ENCODE measurements around the gene MKS1. TPM values are rescaled to one million over a fixed set of nuclear protein-coding genes. Genes with fewer than 3 reads are reported as not detected.

MKS1 gene
- total RNA-seq, 3 donors from 2014 or later: 8.0 to 21.1 (median 15.1) TPM

GRCh38 chr17:58228679-58229078 is 9.6 kb upstream of the MKS1 start:
- Histone ChIP-seq H3K4me3 (no peak overlapping the region), H3K4me1 (no peaks in the 10 kb centered on the region), H3K27me3 (peaks cover 0 to 3% of the 10 kb centered on the region in 2 donors), H3K9me3 (no peaks in the 10 kb centered on the region), H3K36me3 (no peaks in the 10 kb centered on the region), H3K27ac (no peak overlapping the region)
- TF ChIP-seq POLR2AphosphoS5 (IDR thresholded peaks at IDR 0.05) (no peak), CTCF (IDR thresholded peaks at IDR 0.05) (no peak), POLR2A (IDR thresholded peaks at IDR 0.05) (no peak)
- no peak for DNase-seq (ENCODE audit: low spot score in 2 of 2)
- intact Hi-C loops (cut with DNase I; ENCODE audit: low total_unique reads): no loop called here

GRCh38 chr17:58227733-58228132 is 8.7 kb upstream of the MKS1 start:
- H3K4me3 ChIP-seq: no peak overlapping the region
- peaks cover 0 to 3% of the 10 kb centered on the region in 2 donors for H3K27me3 ChIP-seq
- intact Hi-C loops (cut with DNase I; ENCODE audit: low total_unique reads): no loop called here
- no peak overlapping the region for H3K27ac ChIP-seq
- H3K9me3 ChIP-seq: no peaks in the 10 kb centered on the region
- TF ChIP-seq POLR2A (IDR thresholded peaks at IDR 0.05) (no peak), POLR2AphosphoS5 (IDR thresholded peaks at IDR 0.05) (no peak), CTCF (IDR thresholded peaks at IDR 0.05) (no peak)
- no peaks in the 10 kb centered on the region for H3K36me3 ChIP-seq
- no peaks in the 10 kb centered on the region for H3K4me1 ChIP-seq
- no peak for DNase-seq (ENCODE audit: low spot score in 2 of 2)

DNA sequence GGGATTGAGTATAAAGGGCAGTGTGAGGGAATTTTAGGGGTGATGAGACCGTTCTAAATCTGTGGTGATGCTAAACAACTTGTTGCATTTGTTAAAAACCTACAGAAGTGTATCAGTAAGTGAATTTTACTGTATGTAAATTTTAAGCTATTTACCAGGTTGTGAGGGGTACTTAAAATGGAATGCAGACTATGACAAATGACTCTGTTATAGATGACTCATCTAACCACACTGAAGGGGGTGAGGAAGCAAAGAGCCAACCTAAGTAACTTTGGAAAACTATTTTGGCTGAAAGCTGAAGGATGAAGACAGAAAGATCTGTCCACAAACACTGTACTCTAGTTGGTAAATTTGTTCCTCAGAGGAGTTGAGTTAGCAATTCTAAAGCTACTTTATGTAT is 5.3 kb upstream of the MKS1 start:
- Histone ChIP-seq H3K4me3 (no peak overlapping the region), H3K9me3 (no peaks in the 10 kb centered on the region), H3K27me3 (peaks cover 0 to 3% of the 10 kb centered on the region in 2 donors), H3K27ac (no peak overlapping the region), H3K36me3 (no peaks in the 10 kb centered on the region), H3K4me1 (no peaks in the 10 kb centered on the region)
- intact Hi-C loops (cut with DNase I; ENCODE audit: low total_unique reads): loop anchor here (2.0 kb wide), 1 partner anchor 56 kb away; no protein-coding TSS in a partner anchor
- TF ChIP-seq CTCF (IDR thresholded peaks at IDR 0.05): no peak
- TF ChIP-seq POLR2AphosphoS5 (IDR thresholded peaks at IDR 0.05): no peak
- no peak for TF ChIP-seq POLR2A (IDR thresholded peaks at IDR 0.05)
- no peak for DNase-seq (ENCODE audit: low spot score in 2 of 2)

GRCh38 chr17:58219789-58220183 is 731 bp upstream of the MKS1 start:
- Histone ChIP-seq H3K4me1 (no peaks in the 10 kb centered on the region), H3K36me3 (no peaks in the 10 kb centered on the region), H3K27ac (peak overlapping the region; percentile 90 to 91), H3K9me3 (no peaks in the 10 kb centered on the region), H3K4me3 (peak overlapping the region; percentile 65 to 87 (median 81)), H3K27me3 (peaks cover 0 to 3% of the 10 kb centered on the region in 2 donors)
- intact Hi-C loops (cut with DNase I; ENCODE audit: low total_unique reads): no loop called here
- DNase-seq (ENCODE audit: low spot score in 2 of 2): no peak
- TF ChIP-seq CTCF (IDR thresholded peaks at IDR 0.05) (no peak), POLR2A (IDR thresholded peaks at IDR 0.05) (no peak), POLR2AphosphoS5 (IDR thresholded peaks at IDR 0.05) (no peak)

DNA sequence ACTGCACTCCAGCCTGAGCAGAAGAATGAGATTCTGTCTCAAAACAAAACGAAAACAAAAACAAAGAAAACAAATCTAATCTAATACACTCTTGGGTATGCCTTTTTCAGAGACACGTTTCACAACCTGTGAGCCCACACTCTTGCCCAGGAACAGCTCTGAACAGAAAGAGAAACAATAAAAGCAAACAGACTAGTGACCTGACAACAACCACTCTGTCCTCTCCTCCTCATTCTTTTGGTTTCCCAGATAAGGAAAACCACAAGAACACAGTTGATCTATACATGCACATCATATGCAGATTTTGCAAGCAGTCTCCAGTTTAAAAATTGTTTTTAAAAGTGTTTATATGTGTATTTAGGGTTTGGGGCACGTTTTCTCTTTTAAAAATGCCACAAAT is 1.3 kb downstream of the MKS1 start:
- intact Hi-C loops (cut with DNase I; ENCODE audit: low total_unique reads): no loop called here
- no peaks in the 10 kb centered on the region for H3K27me3 ChIP-seq

More for the DNA sequence above, 1.3 kb downstream of the MKS1 start:
- H3K4me1 ChIP-seq: no peaks in the 10 kb centered on the region
- H3K36me3 ChIP-seq: no peaks in the 10 kb centered on the region
- no peak overlapping the region for H3K4me3 ChIP-seq
- no peaks in the 10 kb centered on the region for H3K9me3 ChIP-seq
- TF ChIP-seq CTCF (IDR thresholded peaks at IDR 0.05) (no peak), POLR2A (IDR thresholded peaks at IDR 0.05) (no peak), POLR2AphosphoS5 (IDR thresholded peaks at IDR 0.05) (no peak)
- DNase-seq (ENCODE audit: low spot score in 2 of 2): no peak
- H3K27ac ChIP-seq: no peak overlapping the region

Measured in breast epithelium (tissue), 4 donors.